Measurements from ENCODE around the gene C1S.

GRCh38 chr12:7045913-7046312 is 14.6 kb upstream of the C1S start:
- TF ChIP-seq CTCF (IDR thresholded peaks at IDR 0.05; ENCODE audit: borderline replicate concordance, extremely low read depth, low read length, poor library complexity, severe bottlenecking) (no peak), EZH2 (IDR thresholded peaks at IDR 0.05; ENCODE audit: borderline replicate concordance, low read depth, low read length, severe bottlenecking) (no peak)
